K562 (cell line): ENCODE measurements around the gene TAF15. TPM values are rescaled to one million over a fixed set of nuclear protein-coding genes. Genes with fewer than 3 reads are reported as not detected.

Experiments
- ATAC-seq: fragments of 200-7000 bp; cut with Tn5 transposase; 3 replicates; pipeline ENCODE4 v1.9.1; 2020; ENCODE audit warnings: moderate library complexity
- BruUV-seq: library from RNA; stranded (reverse); fragments of 400-500 nt; replicated peaks from 2 replicates; lab custom pipeline; 2021; lab: Mats Ljungman, UMichigan
- CTCF ChIA-PET: fragments of 300-600 bp; formaldehyde crosslinking; extraction: SDS; loops from one replicate; lab custom pipeline; 2021; ENCODE audit warnings: low intra/inter-chr PET ratio; lab: Yijun Ruan, JAX
- POLR2A ChIA-PET: fragments of 300-600, 350-650 bp; sonication (Branson Sonifier 250); formaldehyde crosslinking; extraction: SDS; loops from one replicate; lab custom pipeline; 2021; ENCODE audit warnings: antibody characterized with exemption, inconsistent platforms; lab: Yijun Ruan, JAX
- DNase-seq, 4 experiments: peaks; one replicate each; pipeline versions ENCODE4 v3.0.0 to v3.0.0-alpha.2; 2011 to 2018; ENCODE audit warnings: low spot score in 3 of 4, mixed read lengths in 3 of 4; ENCODE audit errors: extremely low read depth in 1 of 4
- FAIRE-seq: peaks from 2 replicates; lab custom pipeline; 2011; peaks lifted over from hg19 to GRCh38; lab: Jason Lieb, UNC
- H2AFZ ChIP-seq: 2 replicates; pipeline ENCODE4 v1.6.0; 2011; ENCODE audit warnings: low read depth, low read length, control low read depth, inconsistent platforms
- H3K27ac ChIP-seq: fragments of 200-600 bp; 3 replicates; pipeline ENCODE4 v1.8.0; 2011; ENCODE audit warnings: low read depth, mild to moderate bottlenecking, control low read depth, inconsistent platforms, low read length, moderate library complexity, mixed read lengths; ENCODE audit errors: extremely low read depth
- H3K27me3 ChIP-seq, 2 experiments: fragments of 300-600 bp in 1 of 2; 2 replicates in 1 of 2; 3 replicates in 1 of 2; pipeline versions ENCODE4 v1.6.0 to v1.8.0; 2011; ENCODE audit warnings: inconsistent platforms in 2 of 2, low read length in 2 of 2, mild to moderate bottlenecking in 1 of 2, mixed read lengths in 1 of 2, moderate library complexity in 1 of 2; ENCODE audit not compliant: control insufficient read depth in 2 of 2, insufficient read depth in 2 of 2
- H3K36me3 ChIP-seq: fragments of 300-600 bp; 3 replicates; pipeline ENCODE4 v1.8.0; 2011; ENCODE audit warnings: mild to moderate bottlenecking, low read length, inconsistent platforms; ENCODE audit not compliant: control insufficient read depth, insufficient read depth
- H3K4me1 ChIP-seq, 2 experiments: fragments of 200-600 bp in 1 of 2; replicated peaks in 1 of 2; 2 replicates in 1 of 2; 3 replicates in 1 of 2; pipeline versions ENCODE4 v1.5.1 to v1.8.0; 2011; ENCODE audit warnings: inconsistent platforms in 2 of 2, low read length in 2 of 2, mild to moderate bottlenecking in 1 of 2, mixed read lengths in 1 of 2, moderate library complexity in 1 of 2; ENCODE audit not compliant: control insufficient read depth in 2 of 2, insufficient read depth in 2 of 2
- H3K4me2 ChIP-seq: 2 replicates; pipeline ENCODE4 v1.6.1; 2011; ENCODE audit warnings: low read length, control low read depth, inconsistent platforms, mixed read lengths; ENCODE audit not compliant: insufficient read depth
- H3K4me3 ChIP-seq: fragments of 200-600 bp; sonication (generic), shearing (Covaris generic); 2 replicates; pipeline ENCODE4 v1.5.1; 2016; ENCODE audit warnings: control low read depth, inconsistent platforms
- H3K79me2 ChIP-seq: fragments of 200-600 bp; 3 replicates; pipeline ENCODE4 v1.8.0; 2011; ENCODE audit warnings: low read length, inconsistent platforms; ENCODE audit not compliant: control insufficient read depth, insufficient read depth
- H3K9ac ChIP-seq, 2 experiments: 2 replicates each; pipeline versions ENCODE4 v1.6.0 to v1.6.1; 2011; ENCODE audit warnings: low read depth in 2 of 2, low read length in 2 of 2, control low read depth in 1 of 2, inconsistent platforms in 1 of 2, mild to moderate bottlenecking in 1 of 2, mixed read lengths in 1 of 2; ENCODE audit not compliant: insufficient read depth in 1 of 2
- H3K9me1 ChIP-seq: one replicate; pipeline ENCODE4 v1.6.0; 2011; ENCODE audit warnings: inconsistent platforms, mild to moderate bottlenecking, low read length, moderate library complexity; ENCODE audit not compliant: control insufficient read depth, insufficient read depth
- H3K9me3 ChIP-seq: replicated peaks from 2 replicates; pipeline ENCODE4 v1.5.1; 2011; ENCODE audit warnings: low read depth, low read length, inconsistent platforms; ENCODE audit not compliant: control insufficient read depth, insufficient read depth
- H4K20me1 ChIP-seq: replicated peaks from 2 replicates; pipeline ENCODE4 v1.6.1; 2011; ENCODE audit warnings: low read length, inconsistent platforms, mixed read lengths; ENCODE audit not compliant: control insufficient read depth, insufficient read depth
- ETV1 ChIP-seq: fragments of 450-650 bp; conservative IDR thresholded peaks from 2 replicates; pipeline ENCODE4 v1.6.1; 2016; ENCODE audit warnings: missing genetic modification characterization, control low read depth, low read depth, missing compliant biosample characterization
- FOXO4 ChIP-seq: fragments of 450-650 bp; formaldehyde crosslinking; IDR thresholded peaks from 2 replicates; pipeline ENCODE4 v1.4.0; 2020; ENCODE audit warnings: mild to moderate bottlenecking, moderate library complexity
- PATZ1 ChIP-seq: fragments of 250-450 bp; sonication (Bioruptor Pico); IDR thresholded peaks from 2 replicates; pipeline ENCODE4 v1.5.0; 2020; ENCODE audit warnings: mild to moderate bottlenecking, borderline replicate concordance
- SPI1 ChIP-seq: IDR thresholded peaks from 2 replicates; pipeline ENCODE4 v1.6.1; 2011; ENCODE audit warnings: low read depth, low read length, control low read depth, borderline replicate concordance
- SUPT5H ChIP-seq: fragments of 450-650 bp; IDR thresholded peaks from 2 replicates; pipeline ENCODE4 v1.6.1; 2016
- ZNF354B ChIP-seq: fragments of 250-450 bp; sonication (Bioruptor Pico); IDR thresholded peaks from 2 replicates; pipeline ENCODE4 v1.4.0; 2020
- ZNF518B ChIP-seq: fragments of 250-450 bp; sonication (Bioruptor Pico); IDR thresholded peaks from 2 replicates; pipeline ENCODE4 v1.5.0; 2021; ENCODE audit warnings: mild to moderate bottlenecking, moderate library complexity
- WGBS: fragments of 100-300 bp; shearing (Covaris generic); methylation state at CpG from one replicate; pipeline ENCODE4 v1.1.6; 2016; ENCODE audit warnings: low coverage, mixed read lengths; ENCODE audit not compliant: insufficient coverage; ENCODE audit errors: missing lambda C conversion rate; 5-methylcytosine and 5-hydroxymethylcytosine counted together
- in situ Hi-C: fragments of 300-500 bp; cut with MboI; formaldehyde crosslinking; loops from 4 replicates; pipeline ENCODE4 v1.15.0; 2018; ENCODE audit warnings: inconsistent platforms, mixed read lengths
- intact Hi-C: fragments of 100-400 bp; cut with micrococcal nuclease; formaldehyde crosslinking; loops from 2 replicates; pipeline ENCODE4 v1.14.2; 2022
- polyA plus RNA-seq, 8 experiments: library from polyadenylated mRNA; depleted of rRNA in 4 of 8; stranded (reverse) in 5 of 8; unstranded in 3 of 8; fragments of >200 nt; fragmentation: Nextera tagmentation in 2 of 8; fragmentation: Illumina TruSeq in 1 of 8; extraction: Ambion mirVana in 2 of 8; extraction: Trizol in 1 of 8; gene quantifications; 2 replicates each; pipeline versions ENCODE4 v1.2.1 to v1.2.3, GENCODE V29; 2011 to 2014; ENCODE audit warnings: inconsistent platforms in 1 of 8, missing spikeins in 1 of 8
- total RNA-seq, 7 experiments: library from RNA; depleted of rRNA in 6 of 7; stranded (reverse); fragments of >200 nt in 6 of 7; fragmentation: Illumina TruSeq in 2 of 7; extraction: Trizol in 2 of 7; gene quantifications; 2 replicates each; pipeline versions ENCODE4 v1.2.1 to v1.2.3, GENCODE V29; 2011 to 2021; ENCODE audit warnings: low replicate concordance in 1 of 7
- TF ChIP-seq, protein P1 (sequence below), 3 experiments: IDR thresholded peaks in 2 of 3; conservative IDR thresholded peaks in 1 of 3; 2 replicates each; pipeline ENCODE4 v1.5.1; 2011 to 2012; ENCODE audit warnings: low read length in 3 of 3, mild to moderate bottlenecking in 3 of 3, control low read depth in 2 of 3, improper control_type of control experiment in 1 of 3, inconsistent platforms in 1 of 3, low read depth in 1 of 3, mixed read lengths in 1 of 3, moderate library complexity in 1 of 3; ENCODE audit not compliant: insufficient read depth in 2 of 3

Gene TAF15
- total and polyA plus RNA-seq, 9 of the 15 experiments (the other 6 are each of a cell fraction or from before 2014, with no cell fraction given): 4.1 to 272 (median 56.8) TPM

- CTCF ChIA-PET: interaction anchor here (0.6 to 0.7 kb wide), 2 partner anchors 64 to 260 kb away, joined by 3 read pairs; no protein-coding TSS in a partner anchor
- Histone ChIP-seq H3K9me1 (no peaks in the 10 kb centered on the region), H3K4me1 (peaks cover 2 to 5% of the 10 kb centered on the region in 2 experiments; a peak in 2 of 5 replicates), H3K27me3 (no peaks in the 10 kb centered on the region), H4K20me1 (no peaks in the 10 kb centered on the region), H3K9me3 (no peaks in the 10 kb centered on the region), H3K27ac (no peak overlapping the region), H2AFZ (peak overlapping the region; percentile 51; the same call in 1 of the 2 replicates), H3K79me2 (no peaks in the 10 kb centered on the region), H3K4me2 (no peak overlapping the region), H3K4me3 (no peak overlapping the region), H3K9ac (no peak overlapping the region), H3K36me3 (no peaks in the 10 kb centered on the region)
- WGBS: 43% methylated on average over 8 of the region's 8 CpGs
- BruUV-seq: no TSS peak
- in situ Hi-C loops: no loop called here
- DNase-seq: no peak
- intact Hi-C loops: no loop called here
- POLR2A ChIA-PET: interaction anchor here (0.7 to 1.6 kb wide), 7 partner anchors 8 to 92 kb away, joined by 3 to 6 read pairs (median 3); partner anchors contain the start of gene CCL5
- ATAC-seq: peak; percentile 75
- FAIRE-seq: no peak
- no peak for TF ChIP-seq PATZ1
- TF ChIP-seq ZNF354B (CRISPR knock-in tag): no peak
- TF ChIP-seq FOXO4 (CRISPR knock-in tag): no peak
- TF ChIP-seq SUPT5H: no peak
- peak; percentile 33; the same call in 1 of the 2 replicates for TF ChIP-seq SPI1
- TF ChIP-seq, protein P1, sequence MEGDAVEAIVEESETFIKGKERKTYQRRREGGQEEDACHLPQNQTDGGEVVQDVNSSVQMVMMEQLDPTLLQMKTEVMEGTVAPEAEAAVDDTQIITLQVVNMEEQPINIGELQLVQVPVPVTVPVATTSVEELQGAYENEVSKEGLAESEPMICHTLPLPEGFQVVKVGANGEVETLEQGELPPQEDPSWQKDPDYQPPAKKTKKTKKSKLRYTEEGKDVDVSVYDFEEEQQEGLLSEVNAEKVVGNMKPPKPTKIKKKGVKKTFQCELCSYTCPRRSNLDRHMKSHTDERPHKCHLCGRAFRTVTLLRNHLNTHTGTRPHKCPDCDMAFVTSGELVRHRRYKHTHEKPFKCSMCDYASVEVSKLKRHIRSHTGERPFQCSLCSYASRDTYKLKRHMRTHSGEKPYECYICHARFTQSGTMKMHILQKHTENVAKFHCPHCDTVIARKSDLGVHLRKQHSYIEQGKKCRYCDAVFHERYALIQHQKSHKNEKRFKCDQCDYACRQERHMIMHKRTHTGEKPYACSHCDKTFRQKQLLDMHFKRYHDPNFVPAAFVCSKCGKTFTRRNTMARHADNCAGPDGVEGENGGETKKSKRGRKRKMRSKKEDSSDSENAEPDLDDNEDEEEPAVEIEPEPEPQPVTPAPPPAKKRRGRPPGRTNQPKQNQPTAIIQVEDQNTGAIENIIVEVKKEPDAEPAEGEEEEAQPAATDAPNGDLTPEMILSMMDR (IDR thresholded peaks at IDR 0.05 in 2 of 3, conservative IDR thresholded peaks at IDR 0.05 in 1 of 3; ENCODE audit: insufficient read depth in 2 of 3, low read depth in 1 of 3, low read length in 3 of 3): peak in 2 of 3 experiments; percentile 8 to 10; a peak in 1 of 6 replicates
- TF ChIP-seq ETV1 (tag): 0 out of 2 replicates have a peak, but pooled peaks have one; percentile 21
- no peak for TF ChIP-seq ZNF518B (CRISPR knock-in tag)
Measured at GRCh38 chr17:35870906-35871819, 61.9 kb downstream of the TAF15 start.
